GM23338 (cell line): ENCODE measurements around the gene KRTAP10-12.

ENCODE experiments used
- CTCF ChIP-seq, 2 experiments: fragments of 200-600 bp in 1 of 2; sonication (generic) in 1 of 2; conservative IDR thresholded peaks; 2 replicates each; pipeline versions ENCODE4 v1.5.1 to v1.6.1; 2016 to 2017; ENCODE audit warnings: antibody characterized with exemption in 2 of 2, low read depth in 2 of 2, mild to moderate bottlenecking in 2 of 2, moderate library complexity in 1 of 2
- EZH2 ChIP-seq: fragments of 200-600 bp; sonication (generic); IDR thresholded peaks from one replicate; pipeline ENCODE4 v1.8.0; 2017; ENCODE audit warnings: antibody characterized with exemption, mild to moderate bottlenecking, low read depth; ENCODE audit not compliant: unreplicated experiment

- TF ChIP-seq CTCF (conservative IDR thresholded peaks at IDR 0.05; ENCODE audit: low read depth in 2 of 2) (no peak), EZH2 (no peak)
Observed at GRCh38 chr21:44703731-44704635, 7.0 kb downstream of the KRTAP10-12 start.
